ENCODE measurements around the gene GCNA.

DNA sequence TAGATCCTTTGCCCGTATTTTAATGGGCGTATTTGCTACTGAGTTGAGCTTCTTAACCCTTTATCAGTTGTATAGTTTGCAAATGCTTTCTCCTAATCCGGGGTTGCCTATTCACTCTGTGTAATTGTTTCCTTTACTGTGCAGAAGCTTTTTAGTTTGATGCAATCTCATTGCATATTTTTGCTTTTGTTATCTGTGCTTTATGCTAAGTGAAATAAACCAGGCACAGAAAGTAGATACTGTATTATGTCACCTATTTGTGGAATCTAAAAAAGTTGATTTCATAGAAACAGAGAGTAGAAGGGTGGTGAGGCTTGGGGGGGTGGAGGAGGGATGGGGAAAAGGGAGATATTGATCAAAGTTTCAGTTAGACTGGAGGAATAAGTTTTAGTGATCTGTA is 27.7 kb upstream of the GCNA start:
- no peak for TF ChIP-seq CTCF (IDR thresholded peaks at IDR 0.05; ENCODE audit: low read depth, low read length)
- TF ChIP-seq POLR2A (IDR thresholded peaks at IDR 0.05; ENCODE audit: extremely low read depth, insufficient read length), result no peak
- no peak for TF ChIP-seq MYC (IDR thresholded peaks at IDR 0.05; ENCODE audit: low read depth, low read length)
- no peak for TF ChIP-seq MAX (IDR thresholded peaks at IDR 0.05; ENCODE audit: low read depth, low read length)
